Right lobe of liver (tissue), 6 donors: ENCODE measurements around the gene MRPL41. TPM values are rescaled to one million over a fixed set of nuclear protein-coding genes. Genes with fewer than 3 reads are reported as not detected.
A peak's percentile ranks its signal among the peaks of the same experiment; 100 is the strongest.
"Not testable (repeated sequence)": the region's sequence is repeated elsewhere in the genome, so short reads cannot be mapped to it uniquely, and the experiment has no call there.

Source experiments
- ATAC-seq, 4 donors: fragments of 200-7000 bp; cut with Tn5 transposase; one replicate each; pipeline ENCODE4 v1.9.1; 2020; ENCODE audit warnings: mild to moderate bottlenecking in 4 of 4, moderate library complexity in 4 of 4
- DNase-seq, 3 donors: peaks; one replicate each; pipeline ENCODE4 v3.0.0-alpha.2; 2020
- H3K27ac ChIP-seq, 3 donors: fragments of 200-600 bp; one replicate each; pipeline ENCODE4 v1.8.0; 2022
- H3K27me3 ChIP-seq, 2 donors: fragments of 200-600 bp; one replicate each; pipeline ENCODE4 v1.8.0; 2022
- H3K36me3 ChIP-seq, 4 donors: fragments of 200-600 bp; sonication (generic) in 1 of 4; one replicate each; pipeline versions ENCODE4 v1.5.1 to v1.8.0; 2017 to 2022; ENCODE audit warnings: control low read depth in 1 of 4
- H3K4me1 ChIP-seq, 4 donors: fragments of 200-600 bp; sonication (generic) in 1 of 4; one replicate each; pipeline versions ENCODE4 v1.5.1 to v1.8.0; 2017 to 2022; ENCODE audit warnings: control low read depth in 1 of 4
- H3K4me3 ChIP-seq, 3 donors: fragments of 200-600 bp; one replicate each; pipeline ENCODE4 v1.8.0; 2022
- H3K9me3 ChIP-seq, 4 donors: fragments of 200-600 bp; sonication (generic) in 1 of 4; one replicate each; pipeline versions ENCODE4 v1.5.1 to v1.8.0; 2017 to 2022; ENCODE audit warnings: control low read depth in 1 of 4
- POLR2A ChIP-seq: fragments of 450-650 bp; IDR thresholded peaks from one replicate; pipeline ENCODE4 v1.6.1; 2017; ENCODE audit warnings: antibody characterized with exemption, mild to moderate bottlenecking
- WGBS: methylation state at CpG from one replicate; pipeline ENCODE4 v1.1.6; 2018; ENCODE audit warnings: low coverage, low lambda C conversion rate; ENCODE audit not compliant: insufficient coverage; ENCODE audit errors: missing lambda C conversion rate; 5-methylcytosine and 5-hydroxymethylcytosine counted together
- intact Hi-C, 2 donors: fragments of 100-400 bp; cut with DNase I; formaldehyde crosslinking; loops; one replicate each; pipeline versions ENCODE4 v1.11.2 to v1.14.1; 2022
- total RNA-seq, 6 experiments: library from RNA; depleted of rRNA in 2 of 6; stranded (reverse); fragments of >200 nt in 2 of 6; fragmentation: NEBNext Ultra II Directional in 3 of 6; extraction: Animal tissue kit (Norgen Biotek cat#: 25700) in 3 of 6; gene quantifications; one replicate each; pipeline versions ENCODE4 v1.1.0 to v1.2.4, GENCODE V29; 2016 to 2023
- TF ChIP-seq, protein P1 (sequence below), 4 donors: fragments of 200-600 bp in 3 of 4; fragments of 450-650 bp in 1 of 4; IDR thresholded peaks; one replicate each; pipeline versions ENCODE4 v1.5.1 to v1.8.0; 2016 to 2022; ENCODE audit warnings: antibody characterized with exemption in 4 of 4, mild to moderate bottlenecking in 2 of 4
- donor health status: DM: no; HTN: yes; CAD: no.
- donor health status: DM: no; HTN: no; CAD: no.
- donor health status: DM: no; HTN: no; CAD: no.
- donor health status: DM: no; HTN: yes; CAD: no.
- donor health status: DM: no; HTN: yes; CAD: no.

Gene MRPL41
- total RNA-seq, 6 experiments from 2014 or later = 43.4 to 97.8 (median 74.0) TPM

DNA sequence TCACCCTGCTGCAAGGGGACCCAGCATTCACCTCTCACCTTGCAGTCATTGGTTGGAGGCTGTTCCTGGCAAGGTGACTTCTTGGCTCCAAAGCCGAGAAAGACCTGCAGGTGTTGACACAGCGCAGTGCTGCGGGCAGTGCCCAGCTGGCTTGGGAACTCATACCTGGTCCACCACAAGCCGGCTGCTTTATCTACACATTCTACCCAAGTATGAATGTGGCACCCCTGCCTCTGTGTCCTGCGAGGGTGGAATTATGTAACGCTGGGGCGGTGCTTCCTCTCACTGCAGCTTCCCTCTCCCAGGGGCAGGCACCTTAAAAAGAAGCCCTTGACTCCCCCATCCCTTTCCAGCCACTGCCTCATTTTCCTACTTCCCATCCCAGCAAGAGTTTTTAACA is 41.1 kb downstream of the MRPL41 start:
- no peaks in the 10 kb centered on the region for H3K27me3 ChIP-seq
- no peak overlapping the region for H3K27ac ChIP-seq
- DNase-seq = peak in 2 of 3 donors; percentile 76 to 87

GRCh38 chr9:137593176-137593575 is 41.5 kb downstream of the MRPL41 start:
- Histone ChIP-seq H3K27me3 (no peaks in the 10 kb centered on the region), H3K36me3 (no peaks in the 10 kb centered on the region), H3K9me3 (no peaks in the 10 kb centered on the region), H3K4me3 (no peak overlapping the region), H3K27ac (no peak overlapping the region), H3K4me1 (peaks cover 0 to 17% (median 6%) of the 10 kb centered on the region in 4 donors)
- intact Hi-C loops = no loop called here
- ATAC-seq (no peak), DNase-seq (no peak)
- TF ChIP-seq, protein P1, sequence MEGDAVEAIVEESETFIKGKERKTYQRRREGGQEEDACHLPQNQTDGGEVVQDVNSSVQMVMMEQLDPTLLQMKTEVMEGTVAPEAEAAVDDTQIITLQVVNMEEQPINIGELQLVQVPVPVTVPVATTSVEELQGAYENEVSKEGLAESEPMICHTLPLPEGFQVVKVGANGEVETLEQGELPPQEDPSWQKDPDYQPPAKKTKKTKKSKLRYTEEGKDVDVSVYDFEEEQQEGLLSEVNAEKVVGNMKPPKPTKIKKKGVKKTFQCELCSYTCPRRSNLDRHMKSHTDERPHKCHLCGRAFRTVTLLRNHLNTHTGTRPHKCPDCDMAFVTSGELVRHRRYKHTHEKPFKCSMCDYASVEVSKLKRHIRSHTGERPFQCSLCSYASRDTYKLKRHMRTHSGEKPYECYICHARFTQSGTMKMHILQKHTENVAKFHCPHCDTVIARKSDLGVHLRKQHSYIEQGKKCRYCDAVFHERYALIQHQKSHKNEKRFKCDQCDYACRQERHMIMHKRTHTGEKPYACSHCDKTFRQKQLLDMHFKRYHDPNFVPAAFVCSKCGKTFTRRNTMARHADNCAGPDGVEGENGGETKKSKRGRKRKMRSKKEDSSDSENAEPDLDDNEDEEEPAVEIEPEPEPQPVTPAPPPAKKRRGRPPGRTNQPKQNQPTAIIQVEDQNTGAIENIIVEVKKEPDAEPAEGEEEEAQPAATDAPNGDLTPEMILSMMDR (IDR thresholded peaks at IDR 0.05) = no peak
- no peak for TF ChIP-seq POLR2A
- 50% methylated on average over 8 of the region's 12 CpGs for WGBS

More for the DNA sequence above, 41.1 kb downstream of the MRPL41 start:
- Histone ChIP-seq H3K9me3 (no peaks in the 10 kb centered on the region), H3K4me3 (no peak overlapping the region), H3K36me3 (peaks cover 0 to 3% (median 0%) of the 10 kb centered on the region in 4 donors), H3K4me1 (peaks cover 0 to 17% (median 6%) of the 10 kb centered on the region in 4 donors)
- WGBS = no CpG with 5 or more reads among the region's 7 CpGs
- ATAC-seq = peak; percentile 12 to 65 (median 47)
- intact Hi-C loops = no loop called here
- TF ChIP-seq, protein P1 (IDR thresholded peaks at IDR 0.05) = no peak
- no peak for TF ChIP-seq POLR2A

GRCh38 chr9:137596577-137596976 is 44.9 kb downstream of the MRPL41 start:
- not testable (repeated sequence) for ATAC-seq

DNA sequence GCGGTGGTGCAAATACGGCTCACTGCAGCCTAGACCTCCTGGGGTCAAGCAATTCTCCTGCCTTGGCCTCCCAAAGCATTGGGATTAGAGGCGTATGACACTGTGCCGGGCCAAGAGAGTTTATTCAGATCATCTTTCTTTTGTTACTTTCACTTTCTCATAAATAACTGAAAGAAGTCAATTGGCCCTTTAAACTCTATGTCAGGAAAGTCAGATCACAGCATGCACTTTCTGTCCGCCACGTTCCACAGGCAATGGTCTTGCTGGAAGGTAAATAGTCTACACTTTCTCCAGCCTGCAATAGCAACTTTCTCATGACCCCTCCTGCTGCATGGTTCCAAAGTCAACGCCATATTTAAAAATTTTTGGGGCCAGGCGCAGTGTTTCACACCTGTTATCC is 47.3 kb downstream of the MRPL41 start:
- DNase-seq = no peak
- intact Hi-C loops = no loop called here
- no peaks in the 10 kb centered on the region for H3K4me1 ChIP-seq
- no peak overlapping the region for H3K27ac ChIP-seq
- no peaks in the 10 kb centered on the region for H3K36me3 ChIP-seq
- ATAC-seq = no peak
- WGBS = 69% methylated on average over 4 of the region's 8 CpGs
- no peak overlapping the region for H3K4me3 ChIP-seq
- H3K27me3 ChIP-seq = no peaks in the 10 kb centered on the region
- no peaks in the 10 kb centered on the region for H3K9me3 ChIP-seq
- TF ChIP-seq, protein P1 (IDR thresholded peaks at IDR 0.05) = no peak
- no peak for TF ChIP-seq POLR2A

More at GRCh38 chr9:137596577-137596976, 44.9 kb downstream of the MRPL41 start:
- WGBS = 95% methylated on average over 5 of the region's 7 CpGs
- H3K4me1 ChIP-seq = peaks cover 0 to 11% (median 0%) of the 10 kb centered on the region in 4 donors
- DNase-seq, H3K27ac ChIP-seq, intact Hi-C loops, H3K27me3 ChIP-seq, H3K9me3 ChIP-seq, H3K4me3 ChIP-seq, H3K36me3 ChIP-seq: not testable (repeated sequence)

Other genes starting within 250 kb of the MRPL41 start
- gene NRARP, start 249.6 kb upstream of the MRPL41 start, total RNA-seq = 1 to 10 TPM in 3 of 6 experiments, under 1 TPM in 3; 0.57 to 2.3 (median 0.98) TPM
- gene EXD3, start 128.7 kb upstream of the MRPL41 start, total RNA-seq = 10 to 100 TPM in 3 of 6 experiments, 1 to 10 TPM in 3; 3.3 to 14.4 (median 10.6) TPM
- gene NOXA1, start 128.5 kb upstream of the MRPL41 start, total RNA-seq = 1 to 10 TPM; 4.7 to 8.0 (median 5.7) TPM
- 10 to 100 TPM in 2 of 6 experiments, 1 to 10 TPM in 4; 3.3 to 11.5 (median 7.5) TPM for gene ENTPD8, start 110.5 kb upstream of the MRPL41 start, total RNA-seq
- 10 to 100 TPM; 15.6 to 55.4 (median 20.1) TPM for gene NSMF, start 92.5 kb upstream of the MRPL41 start, total RNA-seq
- 10 to 100 TPM in 2 of 6 experiments, 1 to 10 TPM in 4; 3.9 to 15.6 (median 7.4) TPM for gene PNPLA7, start 1.5 kb upstream of the MRPL41 start, total RNA-seq
- gene DPH7, start 27.0 kb downstream of the MRPL41 start, total RNA-seq = 10 to 100 TPM in 5 of 6 experiments, 1 to 10 TPM in 1; 9.2 to 17.8 (median 11.8) TPM
- 10 to 100 TPM in 2 of 6 experiments, 1 to 10 TPM in 4; 8.4 to 11.7 (median 9.0) TPM for gene ZMYND19, start 38.6 kb downstream of the MRPL41 start, total RNA-seq
- gene ARRDC1, start 53.8 kb downstream of the MRPL41 start, total RNA-seq = 10 to 100 TPM; 19.1 to 45.0 (median 25.2) TPM
- 10 to 100 TPM; 26.8 to 51.9 (median 36.7) TPM for gene EHMT1, start 67.1 kb downstream of the MRPL41 start, total RNA-seq